Neural cell (in vitro differentiated cells): Measurements from ENCODE around the gene SEMG1. TPM values are rescaled to one million over a fixed set of nuclear protein-coding genes. Genes with fewer than 3 reads are reported as not detected.

ENCODE experiments used
- H2AFZ ChIP-seq: fragments of 200-600, 300-800 bp; sonication (generic), shearing (Covaris generic); 2 replicates; pipeline ENCODE4 v1.6.0; 2014; ENCODE audit warnings: low read depth, mild to moderate bottlenecking, antibody characterized with exemption, low read length, moderate library complexity
- H3F3A ChIP-seq: fragments of 200-600 bp; shearing (Covaris generic); 2 replicates; pipeline ENCODE4 v1.6.1; 2016; ENCODE audit warnings: mild to moderate bottlenecking, moderate library complexity, mixed read lengths, antibody characterized with exemption, low read length; ENCODE audit not compliant: insufficient read depth, poor library complexity, severe bottlenecking
- H3K27ac ChIP-seq: fragments of 200-600, 300-800 bp; sonication (generic), shearing (Covaris generic); 2 replicates; pipeline ENCODE4 v1.5.1; 2014; ENCODE audit warnings: mild to moderate bottlenecking, low read length, moderate library complexity
- H3K27me3 ChIP-seq: fragments of 300-800, 200-600 bp; sonication (generic), shearing (Covaris generic); 2 replicates; pipeline ENCODE4 v1.6.0; 2014; ENCODE audit warnings: mild to moderate bottlenecking, low read depth, low read length, moderate library complexity; ENCODE audit not compliant: insufficient read depth
- H3K36me3 ChIP-seq: fragments of 300-800, 200-600 bp; sonication (generic), shearing (Covaris generic); 2 replicates; pipeline ENCODE4 v1.5.1; 2014; ENCODE audit warnings: mild to moderate bottlenecking, antibody characterized with exemption, low read length, moderate library complexity; ENCODE audit not compliant: insufficient read depth
- H3K4me2 ChIP-seq: fragments of 300-800, 200-600 bp; sonication (generic), shearing (Covaris generic); 2 replicates; pipeline ENCODE4 v1.6.0; 2014; ENCODE audit warnings: mild to moderate bottlenecking, low read length
- H3K4me3 ChIP-seq: fragments of 300-800, 200-600 bp; sonication (generic), shearing (Covaris generic); 2 replicates; pipeline ENCODE4 v1.5.1; 2014; ENCODE audit warnings: mild to moderate bottlenecking, low read length, moderate library complexity
- H3K79me2 ChIP-seq: fragments of 200-600 bp; shearing (Covaris generic); replicated peaks from 2 replicates; pipeline ENCODE4 v1.6.0; 2014; ENCODE audit warnings: mild to moderate bottlenecking, low read length, moderate library complexity; ENCODE audit not compliant: insufficient read depth
- H3K9ac ChIP-seq: fragments of 300-800, 200-600 bp; sonication (generic), shearing (Covaris generic); 2 replicates; pipeline ENCODE4 v1.6.1; 2016; ENCODE audit warnings: mild to moderate bottlenecking, low read length, mixed read lengths
- H3K9me2 ChIP-seq: fragments of 200-600 bp; shearing (Covaris generic); 2 replicates; pipeline ENCODE4 v1.6.1; 2016; ENCODE audit warnings: mild to moderate bottlenecking, low read length, mixed read lengths; ENCODE audit not compliant: insufficient read depth
- H3K9me3 ChIP-seq: fragments of 200-600, 300-800 bp; sonication (generic), shearing (Covaris generic); 2 replicates; pipeline ENCODE4 v1.6.1; 2016; ENCODE audit warnings: mild to moderate bottlenecking, mixed run types, low read length, moderate library complexity, mixed read lengths
- H4K20me1 ChIP-seq: fragments of 200-600 bp; shearing (Covaris generic); 2 replicates; pipeline ENCODE4 v1.6.1; 2016; ENCODE audit warnings: mild to moderate bottlenecking, mixed run types; ENCODE audit not compliant: insufficient read depth
- CTCF ChIP-seq: fragments of 450-650 bp; IDR thresholded peaks from 2 replicates; pipeline ENCODE4 v1.5.1; 2014; ENCODE audit warnings: antibody characterized with exemption, mild to moderate bottlenecking, moderate library complexity; ENCODE audit not compliant: poor library complexity, severe bottlenecking
- EP300 ChIP-seq: fragments of 450-650 bp; conservative IDR thresholded peaks from 2 replicates; pipeline ENCODE4 v1.6.1; 2014; ENCODE audit warnings: antibody characterized with exemption, mild to moderate bottlenecking, moderate library complexity; ENCODE audit not compliant: poor library complexity, severe bottlenecking
- EZH2 ChIP-seq: fragments of 200-600, 300-800 bp; shearing (Covaris generic), sonication (generic); IDR thresholded peaks from 2 replicates; pipeline ENCODE4 v1.6.1; 2014; ENCODE audit warnings: antibody characterized with exemption, low read length, borderline replicate concordance, mild to moderate bottlenecking; ENCODE audit not compliant: insufficient read depth, poor library complexity, severe bottlenecking
- MXI1 ChIP-seq: fragments of 450-650 bp; conservative IDR thresholded peaks from 2 replicates; pipeline ENCODE4 v1.6.1; 2014; ENCODE audit warnings: antibody characterized with exemption, mild to moderate bottlenecking; ENCODE audit not compliant: poor library complexity, severe bottlenecking
- POLR2AphosphoS5 ChIP-seq: IDR thresholded peaks from 2 replicates; pipeline ENCODE4 v1.6.1; 2012
- RAD21 ChIP-seq: fragments of 450-650 bp; conservative IDR thresholded peaks from 2 replicates; pipeline ENCODE4 v1.6.1; 2014; ENCODE audit warnings: antibody characterized with exemption, mild to moderate bottlenecking, moderate library complexity
- REST ChIP-seq: IDR thresholded peaks from 2 replicates; pipeline ENCODE4 v1.6.1; 2012; ENCODE audit warnings: borderline replicate concordance
- SMC3 ChIP-seq: fragments of 450-650 bp; conservative IDR thresholded peaks from 2 replicates; pipeline ENCODE4 v1.6.1; 2014; ENCODE audit warnings: antibody characterized with exemption, mild to moderate bottlenecking, moderate library complexity; ENCODE audit not compliant: poor library complexity
- TAF1 ChIP-seq: IDR thresholded peaks from 2 replicates; pipeline ENCODE4 v1.6.1; 2012; ENCODE audit warnings: low read depth
- polyA plus RNA-seq: library from polyadenylated mRNA; depleted of rRNA; stranded (reverse); fragments of >200 nt; gene quantifications from 2 replicates; pipeline ENCODE4 v1.2.3, GENCODE V29; 2014

The SEMG1 gene
- polyA plus RNA-seq, 1 donor from 2014 or later, result not detected

- Histone ChIP-seq H3K27ac (no peak overlapping the region), H4K20me1 (no peaks in the 10 kb centered on the region)
- no peak for TF ChIP-seq CTCF
- no peak for TF ChIP-seq RAD21
- TF ChIP-seq POLR2AphosphoS5, result no peak
- no peak for TF ChIP-seq TAF1
- TF ChIP-seq SMC3, result no peak
- TF ChIP-seq REST, result no peak
These were observed 31.3 kb downstream of the SEMG1 start for GRCh38 chr20:45238139-45238538.

GRCh38 chr20:45246109-45246508 is 39.3 kb downstream of the SEMG1 start:
- no peak for TF ChIP-seq EP300
- TF ChIP-seq POLR2AphosphoS5, result no peak
- Histone ChIP-seq H3F3A (no peaks in the 10 kb centered on the region), H3K9me3 (no peaks in the 10 kb centered on the region), H3K9ac (no peak overlapping the region), H3K4me3 (no peak overlapping the region), H4K20me1 (no peaks in the 10 kb centered on the region), H3K4me2 (no peak overlapping the region), H3K9me2 (no peaks in the 10 kb centered on the region), H3K36me3 (no peaks in the 10 kb centered on the region), H3K27ac (no peak overlapping the region), H3K27me3 (no peaks in the 10 kb centered on the region), H3K79me2 (no peaks in the 10 kb centered on the region), H2AFZ (no peak overlapping the region)

More at GRCh38 chr20:45238139-45238538, 31.3 kb downstream of the SEMG1 start:
- Histone ChIP-seq H3K4me3 (no peak overlapping the region), H3K9me2 (no peaks in the 10 kb centered on the region), H3K9ac (no peak overlapping the region), H3K27me3 (no peaks in the 10 kb centered on the region), H2AFZ (no peak overlapping the region), H3K79me2 (no peaks in the 10 kb centered on the region), H3K36me3 (no peaks in the 10 kb centered on the region), H3F3A (no peaks in the 10 kb centered on the region), H3K4me2 (no peak overlapping the region), H3K9me3 (no peaks in the 10 kb centered on the region)

- Histone ChIP-seq H3K79me2 (no peaks in the 10 kb centered on the region), H3K4me2 (no peak overlapping the region), H2AFZ (no peak overlapping the region), H3K27me3 (no peaks in the 10 kb centered on the region), H3K4me3 (no peak overlapping the region), H3K36me3 (no peaks in the 10 kb centered on the region), H3F3A (no peaks in the 10 kb centered on the region), H4K20me1 (no peaks in the 10 kb centered on the region), H3K9me3 (no peaks in the 10 kb centered on the region), H3K9me2 (no peaks in the 10 kb centered on the region), H3K27ac (no peak overlapping the region), H3K9ac (no peak overlapping the region)
- TF ChIP-seq RAD21 (no peak), REST (no peak), POLR2AphosphoS5 (no peak), SMC3 (no peak), EZH2 (no peak), EP300 (no peak), TAF1 (no peak), CTCF (no peak), MXI1 (no peak)
These were observed 41.0 kb downstream of the SEMG1 start for GRCh38 chr20:45247865-45248264.
